Occipital lobe (tissue), 2 donors: ENCODE results near the gene EPB41L1. TPM values are rescaled to one million over a fixed set of nuclear protein-coding genes. Genes with fewer than 3 reads are reported as not detected.

Experiments
- DNase-seq: peaks from one replicate; lab custom pipeline; 2025; lab: John Stamatoyannopoulos, UW
- total RNA-seq: library from RNA; depleted of rRNA; stranded (reverse); fragments of >200 nt; gene quantifications from one replicate; pipeline ENCODE4 v1.2.3, GENCODE V29; 2014

EPB41L1 gene
- total RNA-seq, 1 donor from 2014 or later = 82.2 TPM

DNA sequence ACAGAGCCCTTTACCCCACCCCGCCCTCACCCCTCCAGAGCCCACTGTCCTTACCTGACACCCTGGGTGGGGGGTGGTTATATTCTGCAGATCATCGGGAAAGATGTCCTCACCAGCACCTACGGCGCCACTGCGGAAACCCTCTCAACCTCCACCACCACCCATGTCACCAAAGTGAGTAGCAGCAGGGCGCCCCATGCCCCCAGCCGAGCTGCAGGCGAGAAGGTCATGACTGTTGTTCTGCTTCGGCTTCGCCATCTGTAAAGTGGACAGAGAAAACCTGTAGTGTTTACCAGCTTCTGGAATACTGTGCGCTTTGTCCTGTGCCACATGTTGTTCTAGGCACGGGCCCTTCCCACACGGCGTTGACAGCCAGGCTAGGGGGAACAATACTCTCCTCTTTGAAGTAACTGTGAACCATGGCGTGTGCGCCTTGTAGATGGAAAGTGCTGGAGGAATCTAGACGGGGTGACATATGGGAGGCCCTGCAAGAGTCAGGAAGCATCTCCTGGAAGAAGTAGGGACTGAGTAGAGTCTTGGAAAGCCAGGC is 65.2 kb downstream of the EPB41L1 start:
- no peak for DNase-seq

DNA sequence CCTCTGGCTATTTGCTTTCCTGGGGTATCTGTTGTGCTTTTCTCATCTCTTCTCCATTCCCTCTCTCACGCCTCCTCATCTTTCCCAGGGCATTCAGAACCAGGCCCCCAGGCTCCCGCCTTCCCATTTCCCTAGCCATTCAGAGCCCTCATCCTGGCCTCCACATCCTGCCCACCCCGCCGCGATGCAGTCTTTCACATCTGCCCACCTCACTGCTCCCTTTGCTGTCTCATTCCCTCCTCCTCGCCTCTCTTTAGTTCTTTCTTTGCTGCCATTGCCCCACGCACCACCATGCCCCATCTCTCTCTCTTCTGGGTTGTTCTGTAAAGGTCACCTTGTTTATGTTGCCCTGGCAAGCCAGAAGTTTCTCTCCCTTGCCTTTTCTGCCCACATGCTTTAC is 71.1 kb downstream of the EPB41L1 start:
- DNase-seq = no peak

DNA sequence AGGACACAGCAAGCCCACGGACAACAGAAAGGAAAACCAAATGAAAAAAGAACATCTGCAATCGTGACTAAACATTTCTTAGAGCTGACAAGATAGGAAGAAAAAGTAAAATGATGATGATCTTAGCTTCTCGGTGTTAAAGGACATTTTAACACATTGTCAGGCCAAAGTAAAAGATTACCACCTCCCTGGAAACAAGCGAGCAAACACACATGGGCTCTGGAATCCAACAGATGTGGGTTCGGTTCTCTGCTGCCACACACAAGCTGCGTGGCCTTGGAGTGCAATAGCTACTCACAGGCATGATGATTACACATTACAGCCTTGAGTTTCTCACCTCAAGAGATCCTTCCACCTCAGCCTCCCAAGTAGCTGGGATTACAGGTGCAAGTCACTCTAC is 74.2 kb downstream of the EPB41L1 start:
- DNase-seq = no peak

DNA sequence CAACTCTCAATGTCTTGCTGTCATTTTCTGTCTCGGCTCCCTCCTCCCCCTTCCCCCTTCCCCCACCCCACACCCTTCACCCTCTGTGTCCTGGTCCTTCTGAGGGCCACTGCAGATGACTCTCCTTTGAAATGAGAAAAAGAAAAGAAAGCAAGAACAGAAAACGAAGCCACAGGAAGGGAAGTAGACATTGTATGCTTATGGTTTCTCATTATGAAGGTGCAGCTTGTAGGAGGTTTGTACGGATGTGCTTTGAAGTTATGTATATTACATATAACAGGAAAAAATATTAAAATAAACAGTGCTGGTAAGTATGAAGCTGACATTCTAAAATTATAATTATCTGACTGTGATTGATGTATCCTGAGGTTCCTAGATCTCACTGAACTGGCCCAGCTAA is 75.5 kb downstream of the EPB41L1 start:
- DNase-seq = no peak

DNA sequence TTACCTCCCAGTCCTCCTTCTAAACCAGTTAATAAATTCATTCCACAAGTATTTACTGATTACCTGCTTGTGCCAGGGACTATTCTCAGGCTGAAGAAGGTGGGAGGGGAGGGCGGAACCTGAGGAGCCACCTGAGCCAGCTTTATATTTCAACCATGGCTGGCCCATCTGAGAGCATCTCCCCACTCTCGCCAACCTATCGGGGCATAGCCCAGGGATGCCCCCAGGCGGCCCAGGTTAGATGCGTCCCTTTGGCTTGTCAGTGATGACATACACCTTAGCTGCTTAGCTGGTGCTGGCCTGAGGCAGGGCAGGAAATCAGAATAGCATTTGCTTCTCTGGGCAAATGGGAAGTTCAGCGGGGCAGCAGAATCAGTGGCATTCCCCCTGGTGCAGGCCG is 76.8 kb downstream of the EPB41L1 start:
- DNase-seq = no peak

DNA sequence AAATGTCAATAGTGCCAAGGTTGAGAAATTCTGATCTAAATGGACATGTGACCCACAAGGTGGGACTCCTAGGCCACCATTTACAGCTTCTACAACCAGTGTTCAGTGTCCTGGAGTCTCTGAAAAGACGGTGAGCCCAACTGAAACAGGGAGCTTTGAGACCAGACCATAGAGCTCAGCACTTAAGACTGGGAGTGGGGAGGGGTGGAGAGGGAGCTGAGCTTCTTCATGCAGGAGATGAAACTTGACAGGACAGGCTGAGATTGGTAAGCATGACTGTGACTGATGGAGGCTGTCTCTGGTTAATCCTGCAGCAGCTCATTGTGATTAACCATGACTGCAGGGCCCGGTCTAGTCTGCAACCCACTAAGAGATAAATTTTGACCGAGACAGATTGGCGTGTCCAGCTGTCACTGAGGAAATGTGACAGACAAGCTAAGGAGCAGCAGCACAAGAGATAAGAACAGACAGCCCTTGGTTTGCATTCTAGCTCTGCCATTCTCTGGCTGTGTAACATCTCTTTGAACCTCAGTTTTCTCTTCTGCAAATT is 80.3 kb downstream of the EPB41L1 start:
- no peak for DNase-seq

DNA sequence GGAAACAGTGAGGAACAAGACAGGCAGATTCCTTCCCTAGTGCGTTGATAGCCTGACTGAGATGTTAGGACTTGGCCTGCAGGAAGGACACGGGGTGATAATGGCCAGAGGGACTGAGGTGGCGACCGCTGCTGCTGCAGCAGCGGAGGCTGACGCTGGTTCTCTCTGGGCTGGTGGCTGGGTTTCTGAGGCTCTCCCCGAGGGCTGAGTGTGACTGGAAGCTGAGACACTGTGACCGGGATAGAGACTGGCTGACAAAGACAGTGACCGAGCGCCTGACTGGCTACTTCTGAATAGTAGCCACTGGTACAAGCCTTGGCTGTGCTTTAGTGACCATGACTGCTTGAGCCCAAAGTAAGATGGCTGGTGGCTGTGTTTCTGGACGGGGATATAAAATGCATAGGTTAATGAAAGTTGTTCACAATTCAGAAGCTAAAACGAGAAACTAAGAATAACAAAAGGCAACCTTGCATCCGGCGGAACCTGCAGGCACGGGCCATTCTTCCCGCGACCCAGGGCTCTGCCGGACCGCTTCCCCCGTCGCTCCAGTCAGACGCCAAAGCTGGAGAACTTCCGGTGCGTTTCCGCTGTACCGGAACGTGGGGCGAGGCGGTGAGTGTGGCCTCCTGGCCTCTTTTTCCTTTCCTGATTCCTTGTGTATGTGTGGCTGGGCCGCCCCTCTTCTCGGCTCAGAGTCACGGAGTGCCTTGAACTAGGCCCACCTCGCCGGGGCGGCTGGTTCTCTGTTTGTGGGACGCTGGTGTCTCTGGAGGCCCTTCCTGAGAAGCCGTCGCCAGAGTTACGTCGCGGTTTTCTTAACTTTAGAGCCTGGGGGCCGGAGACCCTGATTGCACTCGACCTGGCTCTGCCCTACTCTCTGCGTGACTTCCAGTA is 81.6 kb downstream of the EPB41L1 start, which contains the start of gene AAR2:
TSS of gene AAR2 (plus strand) at position 587 of the 894 bp plus-strand sequence. CDS start 3,391 bp downstream, outside the sequence.
- peak; percentile 69 for DNase-seq

DNA sequence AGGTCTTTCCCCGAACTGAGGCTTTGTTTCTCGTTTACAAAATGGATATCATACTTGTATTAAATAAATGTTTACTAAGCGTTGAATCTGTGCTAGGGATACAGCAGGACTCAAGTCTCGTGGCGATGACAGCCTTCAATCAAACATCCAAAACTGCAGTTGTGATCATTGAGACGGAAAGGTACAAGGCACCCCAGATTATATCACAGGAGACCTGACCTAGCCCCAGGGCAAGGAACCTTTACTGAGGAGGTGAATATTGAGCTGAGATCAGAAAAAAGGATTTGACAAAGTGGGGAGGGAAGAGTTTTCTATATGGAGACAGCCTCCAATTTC is 82.2 kb downstream of the EPB41L1 start:
- DNase-seq = no peak

DNA sequence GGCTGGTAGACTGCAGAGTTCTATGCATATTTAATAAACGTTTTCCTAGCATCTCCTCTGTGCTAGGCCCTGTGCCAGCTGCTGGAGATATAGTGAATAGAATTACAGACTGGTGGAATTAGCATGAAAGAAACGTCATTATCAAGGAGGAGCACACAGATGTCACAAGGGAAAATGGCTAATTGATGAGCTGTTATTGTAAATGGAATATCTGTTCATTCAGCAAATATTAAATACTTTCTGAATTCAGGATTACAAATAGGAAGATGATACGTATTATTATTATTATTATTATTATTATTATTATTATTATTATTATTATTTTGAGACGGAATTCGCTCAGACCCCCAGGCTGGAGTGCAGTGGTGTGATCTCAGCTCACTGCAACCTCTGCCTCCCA is 82.9 kb downstream of the EPB41L1 start:
- no peak for DNase-seq

DNA sequence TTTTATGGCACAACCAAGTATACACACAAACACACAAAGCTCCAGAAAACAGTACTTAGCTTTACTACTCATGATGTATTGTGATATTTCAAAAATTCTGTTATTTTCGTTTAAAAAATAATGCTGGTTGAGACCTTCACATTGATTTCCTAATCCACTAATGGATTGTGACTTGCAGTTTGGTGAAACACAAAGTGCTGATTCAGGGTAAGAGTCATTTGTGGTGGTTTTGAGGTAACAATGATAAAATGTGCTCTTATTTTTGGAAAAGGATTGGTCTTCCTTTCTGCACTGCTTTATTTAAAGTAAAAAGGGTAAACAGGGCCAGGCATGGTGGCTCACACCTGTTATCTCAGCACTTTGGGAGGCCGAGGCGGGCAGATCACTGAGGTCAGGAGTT is 83.6 kb downstream of the EPB41L1 start:
- no peak for DNase-seq

DNA sequence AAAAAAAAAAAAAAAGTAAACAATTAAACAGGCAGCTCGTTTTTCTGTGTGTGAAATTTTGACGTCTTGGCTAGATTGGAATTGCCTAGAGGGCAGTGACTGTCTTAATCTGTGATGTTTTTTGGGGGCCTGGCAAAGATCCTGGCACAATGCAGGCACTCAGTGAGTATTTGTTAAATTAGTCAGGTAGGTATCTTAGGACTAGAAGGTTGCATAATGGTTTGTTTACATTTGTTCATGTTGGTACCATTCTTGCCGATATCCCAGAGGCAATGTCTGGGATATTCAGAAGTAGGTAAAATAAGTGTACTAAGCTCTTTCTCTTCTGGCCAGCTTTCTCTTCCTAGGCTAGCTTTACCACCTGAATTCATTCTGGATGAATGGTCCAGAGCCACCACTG is 84.2 kb downstream of the EPB41L1 start:
- DNase-seq = no peak

DNA sequence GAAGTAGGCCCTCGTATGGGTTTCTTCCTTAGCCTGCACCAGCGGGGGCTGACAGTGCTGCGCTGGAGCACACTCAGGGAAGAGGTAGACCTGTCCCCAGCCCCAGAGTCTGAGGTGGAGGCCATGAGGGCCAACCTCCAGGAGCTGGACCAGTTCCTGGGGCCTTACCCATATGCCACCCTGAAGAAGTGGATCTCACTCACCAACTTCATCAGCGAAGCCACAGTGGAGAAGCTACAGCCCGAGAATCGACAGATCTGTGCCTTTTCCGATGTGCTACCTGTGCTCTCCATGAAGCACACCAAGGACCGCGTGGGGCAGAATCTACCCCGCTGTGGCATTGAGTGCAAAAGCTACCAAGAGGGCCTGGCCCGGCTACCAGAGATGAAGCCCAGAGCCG is 85.5 kb downstream of the EPB41L1 start:
- no peak for DNase-seq

DNA sequence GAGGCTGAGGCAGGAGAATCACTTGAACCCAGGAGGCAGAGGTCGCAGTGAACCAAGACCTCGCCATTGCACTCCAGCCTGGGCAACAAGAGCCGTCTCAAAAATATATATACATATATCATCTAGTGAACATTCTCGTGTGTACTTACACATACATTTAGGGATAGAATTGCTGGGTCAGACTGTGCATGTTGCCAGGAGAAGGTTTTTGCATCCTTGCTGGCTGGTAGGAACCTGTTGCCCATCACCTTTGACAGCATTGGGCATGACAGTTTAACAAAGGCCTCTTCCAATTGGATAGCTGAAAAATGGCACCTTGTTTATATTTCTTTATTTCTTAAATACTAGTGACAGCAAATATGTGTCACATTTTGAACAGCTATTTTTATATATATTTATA is 87.1 kb downstream of the EPB41L1 start:
- DNase-seq = no peak

DNA sequence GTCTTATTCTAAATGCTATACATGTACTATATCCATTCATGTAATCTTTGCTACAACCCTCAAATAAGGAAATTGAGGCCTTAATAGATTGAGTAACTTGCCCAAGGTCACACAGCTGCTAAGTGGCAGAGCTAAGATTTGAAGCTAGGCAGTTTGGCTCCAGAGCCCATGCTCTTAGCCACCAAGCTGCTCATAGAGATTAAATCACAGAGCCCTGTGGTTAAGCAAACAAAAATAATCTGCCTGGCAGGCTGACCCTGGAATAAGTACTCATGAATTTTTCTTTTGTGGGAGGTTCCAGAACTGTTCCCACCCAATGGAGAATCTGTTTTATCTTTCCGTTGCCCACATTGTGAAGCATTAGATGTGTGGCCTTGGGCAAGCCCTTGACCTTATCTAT is 89.2 kb downstream of the EPB41L1 start:
- no peak for DNase-seq

DNA sequence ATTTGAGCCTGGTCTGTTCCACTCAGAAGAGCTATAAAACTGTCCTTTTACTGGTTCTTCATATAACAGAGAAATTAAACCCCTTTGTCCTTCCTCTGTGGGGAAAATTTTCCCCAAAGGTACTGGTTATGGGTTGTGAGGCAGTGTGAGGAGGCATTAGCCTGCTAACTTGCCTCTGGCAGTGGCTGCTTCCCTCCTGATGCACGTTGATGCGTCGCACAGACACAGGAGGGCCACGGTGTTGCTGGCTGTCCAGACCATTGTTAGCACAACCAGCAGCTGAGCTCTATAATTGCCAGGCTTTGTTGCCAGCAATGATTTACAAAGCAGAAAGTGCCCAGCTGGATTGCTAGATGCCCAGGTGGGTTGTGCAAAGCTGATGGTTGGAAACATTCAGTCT is 91.9 kb downstream of the EPB41L1 start:
- DNase-seq = no peak

DNA sequence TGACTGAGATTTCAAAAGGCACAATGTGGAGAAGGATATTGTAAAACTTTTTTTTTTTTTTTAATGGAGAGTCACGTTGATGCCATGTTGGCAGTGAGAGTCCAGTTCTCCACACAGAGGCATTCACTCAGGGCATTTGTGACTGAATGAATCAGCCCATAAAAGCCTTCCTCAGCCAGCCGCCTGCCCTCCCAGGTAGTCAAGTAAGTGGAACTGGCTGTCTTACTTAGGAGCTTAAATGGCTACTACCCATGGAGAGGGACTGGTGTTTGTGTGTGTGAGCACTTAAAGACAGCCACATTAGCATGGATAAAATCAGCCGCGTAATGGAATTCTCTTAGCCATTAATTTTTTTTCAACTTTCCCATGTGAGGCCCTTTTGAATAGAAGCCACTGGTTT is 94.3 kb downstream of the EPB41L1 start:
- no peak for DNase-seq

DNA sequence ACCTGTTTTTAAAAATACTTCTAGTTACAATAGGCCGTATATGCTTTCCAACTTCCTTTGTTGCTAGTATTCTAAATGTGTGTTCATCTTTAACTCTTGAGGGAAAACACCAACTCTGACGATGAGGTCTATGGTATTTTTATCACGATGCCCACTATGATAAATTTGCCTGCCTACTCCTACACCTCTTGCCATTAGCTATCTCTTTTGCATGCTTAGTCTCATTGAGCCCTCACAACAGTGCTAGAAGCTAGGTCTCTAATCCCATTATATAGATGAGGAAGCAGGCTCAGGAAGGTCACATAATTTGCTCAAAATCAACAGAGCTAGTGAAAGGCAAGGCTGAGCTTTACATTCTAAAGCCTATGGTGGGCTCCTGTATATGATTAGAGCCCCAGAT is 94.9 kb downstream of the EPB41L1 start:
- DNase-seq = no peak

DNA sequence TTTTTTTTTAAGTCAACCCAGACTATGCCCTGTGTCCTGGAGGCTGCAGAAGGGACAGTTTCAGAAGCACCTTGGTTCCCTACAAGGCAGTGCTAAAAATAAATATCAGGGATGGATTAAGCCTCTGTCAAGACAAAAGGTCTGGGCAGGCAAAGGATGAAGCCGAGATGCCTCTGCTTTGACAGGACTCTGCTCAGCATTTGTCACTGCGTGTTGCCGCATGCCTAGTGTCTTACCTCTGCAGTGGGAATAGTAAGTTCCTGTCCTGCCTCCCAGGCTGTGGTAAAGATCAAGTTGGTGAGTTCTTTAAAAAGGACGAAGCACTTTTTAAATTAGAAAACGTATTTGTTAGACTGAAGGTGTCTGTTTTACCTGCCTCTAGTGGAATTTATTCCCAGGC is 96.9 kb downstream of the EPB41L1 start:
- DNase-seq = no peak

DNA sequence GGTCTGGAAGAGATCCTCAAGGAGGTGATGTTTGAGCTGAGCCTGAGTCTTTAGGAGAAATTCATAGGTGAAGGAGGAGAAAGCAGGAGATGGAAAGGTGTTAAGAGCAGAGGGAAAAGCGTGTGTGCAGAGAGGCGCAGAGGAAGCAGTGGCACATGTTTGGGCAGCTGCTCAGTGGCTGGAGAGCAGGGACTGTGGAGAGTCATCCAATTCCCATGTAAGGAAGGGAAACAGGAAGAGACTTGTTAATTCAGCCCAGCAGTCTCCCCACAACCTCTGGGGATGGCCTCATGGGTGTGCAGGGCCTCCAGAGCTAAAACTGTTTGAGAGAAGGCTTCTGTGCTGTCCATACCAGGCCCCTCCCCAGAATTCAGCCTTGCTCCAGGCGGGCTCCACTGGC is 98.0 kb downstream of the EPB41L1 start:
- DNase-seq = no peak

DNA sequence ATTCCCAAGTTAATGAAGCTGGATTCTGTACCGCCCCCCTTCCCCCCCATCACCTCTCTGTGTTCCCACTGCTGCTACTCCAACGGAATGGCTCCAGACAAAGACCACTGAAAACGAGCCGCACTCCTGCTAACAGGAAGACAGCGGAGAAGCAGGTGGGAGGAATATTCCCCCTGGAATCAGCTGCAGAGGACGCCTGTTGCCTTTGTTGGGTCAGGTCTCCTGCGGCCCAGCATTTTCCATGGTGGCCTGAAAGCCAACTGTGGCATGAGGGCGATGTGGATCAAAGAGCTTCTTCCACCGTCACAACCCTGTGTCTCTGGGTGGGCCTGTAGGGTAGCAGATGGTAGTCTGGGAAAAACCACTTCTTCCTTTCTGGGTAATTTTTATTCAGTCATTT is 98.5 kb downstream of the EPB41L1 start:
- DNase-seq = no peak

DNA sequence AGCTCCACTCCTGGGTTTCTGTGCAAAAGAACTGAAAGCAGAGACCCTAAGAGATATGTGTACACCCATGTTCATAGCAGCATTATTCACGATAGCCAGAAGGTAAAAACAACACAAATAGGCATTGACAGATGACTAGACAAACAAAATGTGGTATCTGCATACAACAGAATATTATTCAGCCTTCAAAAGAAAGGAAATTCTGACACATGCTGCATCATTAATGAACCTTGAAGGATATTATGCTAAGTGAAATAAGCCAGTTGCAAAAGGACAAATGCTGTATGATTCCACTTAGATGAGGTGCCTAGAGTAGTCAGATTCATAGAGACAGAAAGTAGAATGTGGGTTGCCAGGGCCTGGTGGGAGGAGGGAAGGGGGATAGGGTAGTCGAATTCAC is 99.5 kb downstream of the EPB41L1 start:
- no peak for DNase-seq

DNA sequence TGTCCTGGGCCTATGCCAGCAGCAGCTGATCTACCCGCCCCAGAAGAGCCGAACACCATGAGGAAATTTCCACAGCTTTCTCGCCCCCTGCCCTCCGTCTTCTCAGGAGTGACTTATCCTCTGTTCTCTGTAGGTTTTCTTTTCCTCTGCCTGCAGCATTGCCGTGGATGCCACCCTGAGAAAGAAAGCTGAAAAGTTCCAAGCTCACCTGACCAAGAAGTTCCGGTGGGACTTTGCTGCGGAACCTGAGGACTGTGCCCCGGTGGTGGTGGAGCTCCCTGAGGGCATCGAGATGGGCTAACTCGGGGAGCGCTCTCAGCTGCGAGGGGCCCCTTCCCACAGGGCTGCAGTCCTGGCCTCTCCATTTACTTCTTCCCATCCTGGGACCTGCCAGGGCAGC is 100.9 kb downstream of the EPB41L1 start:
- no peak for DNase-seq
